ENCODE measurements around the gene HNRNPU.

DNA sequence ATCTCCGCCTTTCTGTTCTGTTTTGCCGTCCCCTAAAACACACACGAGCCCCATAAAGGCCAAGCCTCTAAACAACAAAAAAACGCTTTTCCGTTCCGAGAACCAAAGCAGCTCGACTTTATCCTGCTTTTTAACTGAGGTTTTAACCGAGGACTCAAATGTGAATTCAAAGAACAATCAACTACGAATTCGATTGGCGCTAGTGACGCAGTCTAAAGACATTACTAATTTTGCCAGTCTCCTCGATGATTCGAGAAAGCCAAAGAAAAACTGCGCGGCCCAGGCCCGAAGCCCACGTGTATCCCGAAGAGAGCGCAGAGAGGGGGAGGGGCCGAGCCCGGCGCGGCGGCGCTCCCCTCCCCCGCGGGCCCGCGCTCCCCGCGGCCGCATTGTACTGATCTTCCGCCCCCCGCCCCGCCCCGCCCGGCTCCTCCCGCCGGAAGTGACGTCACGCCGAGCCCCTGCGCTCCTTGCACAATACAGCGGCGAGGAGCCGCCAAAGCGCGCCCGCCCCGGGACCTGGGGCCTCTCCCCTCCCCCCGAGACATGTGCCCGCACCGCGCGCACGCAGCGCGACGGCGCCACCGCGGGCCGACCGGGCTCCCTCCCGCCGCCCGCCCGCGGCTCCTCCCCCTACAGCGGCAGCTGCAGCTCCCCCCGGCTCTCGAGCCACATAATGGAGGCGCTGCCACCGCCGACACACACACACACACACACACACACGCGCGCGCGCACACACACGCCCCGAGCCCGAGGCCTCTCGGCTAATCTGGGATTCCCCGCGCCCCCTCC is 1.4 kb downstream of the HNRNPU start:
- TF ChIP-seq, protein P1, sequence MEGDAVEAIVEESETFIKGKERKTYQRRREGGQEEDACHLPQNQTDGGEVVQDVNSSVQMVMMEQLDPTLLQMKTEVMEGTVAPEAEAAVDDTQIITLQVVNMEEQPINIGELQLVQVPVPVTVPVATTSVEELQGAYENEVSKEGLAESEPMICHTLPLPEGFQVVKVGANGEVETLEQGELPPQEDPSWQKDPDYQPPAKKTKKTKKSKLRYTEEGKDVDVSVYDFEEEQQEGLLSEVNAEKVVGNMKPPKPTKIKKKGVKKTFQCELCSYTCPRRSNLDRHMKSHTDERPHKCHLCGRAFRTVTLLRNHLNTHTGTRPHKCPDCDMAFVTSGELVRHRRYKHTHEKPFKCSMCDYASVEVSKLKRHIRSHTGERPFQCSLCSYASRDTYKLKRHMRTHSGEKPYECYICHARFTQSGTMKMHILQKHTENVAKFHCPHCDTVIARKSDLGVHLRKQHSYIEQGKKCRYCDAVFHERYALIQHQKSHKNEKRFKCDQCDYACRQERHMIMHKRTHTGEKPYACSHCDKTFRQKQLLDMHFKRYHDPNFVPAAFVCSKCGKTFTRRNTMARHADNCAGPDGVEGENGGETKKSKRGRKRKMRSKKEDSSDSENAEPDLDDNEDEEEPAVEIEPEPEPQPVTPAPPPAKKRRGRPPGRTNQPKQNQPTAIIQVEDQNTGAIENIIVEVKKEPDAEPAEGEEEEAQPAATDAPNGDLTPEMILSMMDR (IDR thresholded peaks at IDR 0.05) = no peak
- no peak for TF ChIP-seq EZH2 (IDR thresholded peaks at IDR 0.05)
